Calu3 (cell line): ENCODE results near the gene APEH. TPM values are rescaled to one million over a fixed set of nuclear protein-coding genes. Genes with fewer than 3 reads are reported as not detected.

Source experiments
- BruUV-seq: library from RNA; stranded (reverse); fragments of 400-500 nt; replicated peaks from 2 replicates; lab custom pipeline; 2021; lab: Mats Ljungman, UMichigan
- CTCF ChIA-PET: fragments of 300-600 bp; sonication (Branson Sonifier 250); formaldehyde crosslinking; loops from one replicate; lab custom pipeline; 2022; ENCODE audit warnings: antibody characterized with exemption; lab: Charles Lee
- DNase-seq: peaks from one replicate; pipeline ENCODE4 v3.0.0; 2022
- H3K27ac Mint-ChIP-seq: one replicate; pipeline ENCODE4 v1.8.0; 2022; ENCODE audit warnings: mixed read lengths; ENCODE audit not compliant: unreplicated experiment
- H3K27me3 Mint-ChIP-seq: one replicate; pipeline ENCODE4 v1.8.0; 2022; ENCODE audit warnings: mixed read lengths; ENCODE audit not compliant: unreplicated experiment
- H3K36me3 Mint-ChIP-seq: one replicate; pipeline ENCODE4 v1.8.0; 2022; ENCODE audit warnings: mild to moderate bottlenecking, moderate library complexity, mixed read lengths; ENCODE audit not compliant: insufficient read depth, unreplicated experiment
- H3K4me1 Mint-ChIP-seq: one replicate; pipeline ENCODE4 v1.8.0; 2022; ENCODE audit warnings: mild to moderate bottlenecking, low read depth, mixed read lengths; ENCODE audit not compliant: unreplicated experiment
- H3K4me3 Mint-ChIP-seq: one replicate; pipeline ENCODE4 v1.8.0; 2022; ENCODE audit warnings: mild to moderate bottlenecking, low read depth, moderate library complexity, mixed read lengths; ENCODE audit not compliant: unreplicated experiment
- H3K9me3 Mint-ChIP-seq: one replicate; pipeline ENCODE4 v1.8.0; 2022; ENCODE audit warnings: low read depth, mixed read lengths; ENCODE audit not compliant: unreplicated experiment
- intact Hi-C: fragments of 100-400 bp; cut with micrococcal nuclease; formaldehyde crosslinking; loops from one replicate; pipeline ENCODE4 v1.10.0; 2022; ENCODE audit not compliant: unreplicated experiment
- total RNA-seq: library from RNA; stranded (reverse); gene quantifications from 2 replicates; pipeline ENCODE4 v1.2.3, GENCODE V29; 2022
- TF ChIP-seq, protein P1 (sequence below): fragments of 200-600 bp; IDR thresholded peaks from one replicate; pipeline ENCODE4 v1.8.0; 2022; ENCODE audit warnings: antibody characterized with exemption; ENCODE audit not compliant: unreplicated experiment

APEH gene
- total RNA-seq, 1 experiment from 2014 or later: 187 TPM

- intact Hi-C loops: no loop called here
- no TSS peak for BruUV-seq
- TF ChIP-seq, protein P1, sequence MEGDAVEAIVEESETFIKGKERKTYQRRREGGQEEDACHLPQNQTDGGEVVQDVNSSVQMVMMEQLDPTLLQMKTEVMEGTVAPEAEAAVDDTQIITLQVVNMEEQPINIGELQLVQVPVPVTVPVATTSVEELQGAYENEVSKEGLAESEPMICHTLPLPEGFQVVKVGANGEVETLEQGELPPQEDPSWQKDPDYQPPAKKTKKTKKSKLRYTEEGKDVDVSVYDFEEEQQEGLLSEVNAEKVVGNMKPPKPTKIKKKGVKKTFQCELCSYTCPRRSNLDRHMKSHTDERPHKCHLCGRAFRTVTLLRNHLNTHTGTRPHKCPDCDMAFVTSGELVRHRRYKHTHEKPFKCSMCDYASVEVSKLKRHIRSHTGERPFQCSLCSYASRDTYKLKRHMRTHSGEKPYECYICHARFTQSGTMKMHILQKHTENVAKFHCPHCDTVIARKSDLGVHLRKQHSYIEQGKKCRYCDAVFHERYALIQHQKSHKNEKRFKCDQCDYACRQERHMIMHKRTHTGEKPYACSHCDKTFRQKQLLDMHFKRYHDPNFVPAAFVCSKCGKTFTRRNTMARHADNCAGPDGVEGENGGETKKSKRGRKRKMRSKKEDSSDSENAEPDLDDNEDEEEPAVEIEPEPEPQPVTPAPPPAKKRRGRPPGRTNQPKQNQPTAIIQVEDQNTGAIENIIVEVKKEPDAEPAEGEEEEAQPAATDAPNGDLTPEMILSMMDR: no peak
- CTCF ChIA-PET: no interaction called here
- H3K36me3 Mint-ChIP-seq: no peaks in the 10 kb centered on the region
- DNase-seq: no peak
- peaks cover 7% of the 10 kb centered on the region for H3K27me3 Mint-ChIP-seq
- no peak overlapping the region for H3K4me3 Mint-ChIP-seq
- H3K27ac Mint-ChIP-seq: no peak overlapping the region
- no peaks in the 10 kb centered on the region for H3K9me3 Mint-ChIP-seq
- H3K4me1 Mint-ChIP-seq: no peaks in the 10 kb centered on the region
These were observed 21.2 kb upstream of the APEH start for GRCh38 chr3:49652903-49653415.

- H3K9me3 Mint-ChIP-seq: no peaks in the 10 kb centered on the region
- H3K27me3 Mint-ChIP-seq: peaks cover 13% of the 10 kb centered on the region
- no peaks in the 10 kb centered on the region for H3K4me1 Mint-ChIP-seq
- intact Hi-C loops: no loop called here
- BruUV-seq: no TSS peak
- no peak overlapping the region for H3K4me3 Mint-ChIP-seq
- no peaks in the 10 kb centered on the region for H3K36me3 Mint-ChIP-seq
- DNase-seq: no peak
- CTCF ChIA-PET: no interaction called here
- H3K27ac Mint-ChIP-seq: no peak overlapping the region
- TF ChIP-seq, protein P1: no peak
These were observed 20.5 kb upstream of the APEH start for GRCh38 chr3:49653621-49654020.

DNA sequence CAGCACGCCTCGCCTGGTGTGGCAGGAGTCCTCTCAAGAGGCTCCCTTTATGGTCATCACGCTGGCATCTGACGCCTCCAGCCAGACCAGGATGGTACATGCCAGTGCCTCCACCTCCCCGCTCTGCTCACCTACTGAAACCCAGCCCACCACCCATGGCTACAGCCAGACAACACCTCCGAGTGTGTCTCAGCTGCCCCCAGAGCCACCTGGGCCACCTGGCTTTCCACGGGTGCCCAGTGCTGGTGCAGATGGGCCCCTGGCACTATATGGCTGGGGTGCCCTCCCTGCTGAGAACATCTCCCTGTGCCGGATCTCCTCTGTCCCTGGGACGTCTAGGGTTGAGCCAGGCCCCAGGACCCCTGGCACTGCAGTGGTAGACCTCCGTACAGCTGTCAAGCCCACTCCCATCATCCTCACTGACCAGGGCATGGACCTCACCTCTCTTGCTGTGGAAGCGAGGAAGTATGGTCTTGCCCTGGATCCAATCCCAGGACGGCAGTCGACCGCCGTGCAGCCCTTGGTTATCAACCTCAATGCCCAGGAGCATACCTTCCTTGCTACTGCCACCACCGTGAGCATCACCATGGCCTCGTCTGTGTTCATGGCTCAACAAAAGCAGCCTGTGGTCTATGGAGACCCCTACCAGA, 19.9 kb upstream of the APEH start:
- no peak for DNase-seq
- CTCF ChIA-PET: no interaction called here
- intact Hi-C loops: no loop called here

GRCh38 chr3:49654955-49655556, 19.1 kb upstream of the APEH start:
- no peaks in the 10 kb centered on the region for H3K9me3 Mint-ChIP-seq
- no peaks in the 10 kb centered on the region for H3K4me1 Mint-ChIP-seq
- H3K27ac Mint-ChIP-seq: no peak overlapping the region
- TF ChIP-seq, protein P1: no peak
- H3K36me3 Mint-ChIP-seq: no peaks in the 10 kb centered on the region
- CTCF ChIA-PET: no interaction called here
- intact Hi-C loops: no loop called here
- peaks cover 27% of the 10 kb centered on the region for H3K27me3 Mint-ChIP-seq
- no peak for DNase-seq
- no peak overlapping the region for H3K4me3 Mint-ChIP-seq
- BruUV-seq: no TSS peak

More for the DNA sequence above, 19.9 kb upstream of the APEH start:
- TF ChIP-seq, protein P1: no peak
- Mint-ChIP-seq H3K4me1 (no peaks in the 10 kb centered on the region), H3K27ac (no peak overlapping the region), H3K36me3 (no peaks in the 10 kb centered on the region), H3K4me3 (no peak overlapping the region), H3K27me3 (peaks cover 20% of the 10 kb centered on the region), H3K9me3 (no peaks in the 10 kb centered on the region)
- no TSS peak for BruUV-seq
